Sigmoid colon (tissue), 4 donors: Measurements from ENCODE around the gene MLN.

ENCODE experiments used
- EP300 ChIP-seq, 4 donors: sonication (generic); formaldehyde crosslinking; IDR thresholded peaks; one replicate each; pipeline ENCODE4 v1.6.1; 2017; ENCODE audit warnings: antibody characterized with exemption in 4 of 4
- POLR2A ChIP-seq, 2 donors: fragments of 450-650 bp; IDR thresholded peaks; one replicate each; pipeline ENCODE4 v1.6.1; 2016; ENCODE audit warnings: antibody characterized with exemption in 2 of 2, mild to moderate bottlenecking in 2 of 2, moderate library complexity in 2 of 2
- POLR2AphosphoS5 ChIP-seq, 4 donors: sonication (generic); formaldehyde crosslinking; IDR thresholded peaks; one replicate each; pipeline ENCODE4 v1.6.1; 2017; ENCODE audit warnings: antibody characterized with exemption in 4 of 4
- TF ChIP-seq, protein P1 (sequence below), 4 experiments: fragments of 450-650 bp in 3 of 4; fragments of 200-600 bp in 1 of 4; IDR thresholded peaks; one replicate each; pipeline ENCODE4 v1.5.1; 2016 to 2019; ENCODE audit warnings: antibody characterized with exemption in 4 of 4, mild to moderate bottlenecking in 3 of 4, moderate library complexity in 2 of 4

DNA sequence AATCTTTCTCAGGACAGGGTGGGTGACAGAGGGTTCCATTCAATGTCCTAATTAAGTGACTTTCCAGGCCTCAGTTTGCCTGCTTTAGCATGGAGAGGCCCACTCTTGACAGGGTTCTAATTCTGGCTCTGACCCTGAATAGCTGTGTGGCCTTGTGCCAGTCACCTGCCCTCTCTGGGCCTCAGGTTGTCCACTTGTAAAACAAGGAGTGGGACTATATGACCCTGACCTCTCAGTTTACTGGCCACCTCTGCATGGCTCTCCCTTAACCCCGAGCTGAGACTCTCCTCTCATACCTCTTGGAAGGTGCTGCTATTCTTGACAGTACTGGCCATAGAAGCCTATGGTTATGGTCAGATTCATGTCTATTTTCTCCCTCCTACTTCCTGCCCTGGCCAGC, 44.1 kb upstream of the MLN start:
- TF ChIP-seq, protein P1, sequence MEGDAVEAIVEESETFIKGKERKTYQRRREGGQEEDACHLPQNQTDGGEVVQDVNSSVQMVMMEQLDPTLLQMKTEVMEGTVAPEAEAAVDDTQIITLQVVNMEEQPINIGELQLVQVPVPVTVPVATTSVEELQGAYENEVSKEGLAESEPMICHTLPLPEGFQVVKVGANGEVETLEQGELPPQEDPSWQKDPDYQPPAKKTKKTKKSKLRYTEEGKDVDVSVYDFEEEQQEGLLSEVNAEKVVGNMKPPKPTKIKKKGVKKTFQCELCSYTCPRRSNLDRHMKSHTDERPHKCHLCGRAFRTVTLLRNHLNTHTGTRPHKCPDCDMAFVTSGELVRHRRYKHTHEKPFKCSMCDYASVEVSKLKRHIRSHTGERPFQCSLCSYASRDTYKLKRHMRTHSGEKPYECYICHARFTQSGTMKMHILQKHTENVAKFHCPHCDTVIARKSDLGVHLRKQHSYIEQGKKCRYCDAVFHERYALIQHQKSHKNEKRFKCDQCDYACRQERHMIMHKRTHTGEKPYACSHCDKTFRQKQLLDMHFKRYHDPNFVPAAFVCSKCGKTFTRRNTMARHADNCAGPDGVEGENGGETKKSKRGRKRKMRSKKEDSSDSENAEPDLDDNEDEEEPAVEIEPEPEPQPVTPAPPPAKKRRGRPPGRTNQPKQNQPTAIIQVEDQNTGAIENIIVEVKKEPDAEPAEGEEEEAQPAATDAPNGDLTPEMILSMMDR (IDR thresholded peaks at IDR 0.05), result no peak
- TF ChIP-seq POLR2AphosphoS5 (IDR thresholded peaks at IDR 0.05) (no peak), POLR2A (IDR thresholded peaks at IDR 0.05) (no peak), EP300 (IDR thresholded peaks at IDR 0.05) (no peak)
